Measurements from ENCODE around the gene CHID1. TPM values are rescaled to one million over a fixed set of nuclear protein-coding genes. Genes with fewer than 3 reads are reported as not detected.

Gene CHID1
- total and polyA plus RNA-seq, 2 donors = 17.8 to 35.7 TPM

DNA sequence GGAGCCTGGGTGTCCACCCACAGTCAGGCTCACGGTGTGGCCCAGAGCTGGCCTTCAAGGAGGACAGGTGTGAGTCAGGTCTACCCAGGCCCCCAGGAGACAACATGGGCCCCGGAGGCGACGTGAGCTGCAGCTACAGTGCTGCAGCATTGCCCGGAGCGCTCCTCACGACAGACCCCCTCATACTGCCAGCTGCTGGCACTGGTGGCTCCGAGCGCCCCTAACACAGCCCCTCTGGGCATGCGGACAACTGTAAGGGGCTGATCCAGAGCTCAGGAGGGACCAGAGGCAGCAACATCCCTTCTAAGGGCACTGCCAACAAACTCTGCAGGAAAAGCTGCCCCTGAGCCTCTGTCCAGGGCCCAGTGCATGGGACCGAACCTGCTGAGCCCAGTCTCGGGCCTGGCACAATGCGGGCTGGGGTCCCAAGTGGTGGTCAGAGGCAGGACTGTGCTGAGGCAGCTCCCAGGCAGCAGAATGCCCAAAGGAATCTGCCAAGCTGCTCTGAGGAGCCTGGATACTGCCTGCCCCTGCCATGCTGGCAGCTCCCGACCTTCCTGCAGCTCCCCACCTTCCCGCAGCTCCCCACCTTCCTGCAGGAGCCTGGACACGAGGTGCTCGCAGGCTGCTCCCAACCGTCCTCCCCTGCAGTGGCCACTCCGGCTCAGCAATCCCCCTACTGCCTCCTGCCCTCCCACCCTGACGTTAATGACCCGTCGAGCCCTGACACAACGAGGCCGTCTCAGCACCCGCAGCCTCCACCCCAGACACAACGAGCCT lies 15.1 kb downstream of the CHID1 start:
- DNase-seq (ENCODE audit: low read depth in 6 of 9, low spot score in 9 of 9) = no peak
- H3K4me3 ChIP-seq (ENCODE audit: low read length in 2 of 2) = no peak overlapping the region
- no peaks in the 10 kb centered on the region for H3K9me3 ChIP-seq (ENCODE audit: control insufficient read depth in 2 of 2, insufficient read depth in 1 of 2, low read length in 1 of 2)
- no peaks in the 10 kb centered on the region for H3K27me3 ChIP-seq (ENCODE audit: control insufficient read depth in 2 of 2, insufficient read depth in 1 of 2, low read length in 1 of 2)
- H3K4me1 ChIP-seq (ENCODE audit: control insufficient read depth in 2 of 2, insufficient read depth in 2 of 2, low read length in 2 of 2) = no peaks in the 10 kb centered on the region
- WGBS = 94% methylated on average over 26 of the region's 26 CpGs
- peaks cover 17 to 31% of the 10 kb centered on the region in 2 donors for H3K36me3 ChIP-seq (ENCODE audit: control insufficient read depth in 2 of 2, insufficient read depth in 2 of 2, low read length in 1 of 2)
- no peak overlapping the region for H3K27ac ChIP-seq (ENCODE audit: low read depth in 1 of 2, low read length in 1 of 2)

DNA sequence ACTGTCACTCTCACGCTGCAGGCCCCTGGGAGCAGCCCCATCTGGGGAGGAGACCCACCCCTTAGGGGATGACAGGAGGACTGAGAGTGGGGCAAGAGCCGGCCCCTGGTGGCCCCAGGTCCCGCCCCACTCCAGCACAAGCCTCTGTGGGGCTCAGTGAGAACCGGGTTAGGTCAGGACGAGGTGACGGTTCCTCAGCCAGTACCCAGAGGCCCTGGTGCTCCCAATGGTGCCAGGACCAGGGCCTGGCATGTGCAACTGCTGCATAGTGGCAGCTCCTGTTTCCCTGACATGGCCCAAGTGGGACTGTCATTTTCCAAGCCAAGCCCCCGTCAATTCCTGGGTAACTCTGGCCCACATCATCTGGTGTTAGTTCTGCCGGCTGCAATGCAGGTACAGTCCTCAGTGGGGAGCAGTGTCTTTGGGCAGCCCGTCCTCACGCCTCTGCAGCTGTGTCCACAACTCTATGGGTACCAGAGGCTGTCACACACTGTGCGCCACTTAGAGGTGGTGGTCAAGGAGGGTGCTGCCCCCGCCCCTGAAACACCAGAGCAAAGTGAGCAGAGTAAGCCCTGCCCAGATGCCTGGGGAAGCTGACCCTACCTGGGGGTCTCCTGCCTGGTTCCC lies 15.9 kb downstream of the CHID1 start:
- no peaks in the 10 kb centered on the region for H3K27me3 ChIP-seq (ENCODE audit: control insufficient read depth in 2 of 2, insufficient read depth in 1 of 2, low read length in 1 of 2)
- no peak for DNase-seq (ENCODE audit: low read depth in 6 of 9, low spot score in 9 of 9)
- H3K9me3 ChIP-seq (ENCODE audit: control insufficient read depth in 2 of 2, insufficient read depth in 1 of 2, low read length in 1 of 2) = no peaks in the 10 kb centered on the region
- WGBS = 97% methylated on average over 12 of the region's 12 CpGs
- H3K4me3 ChIP-seq (ENCODE audit: low read length in 2 of 2) = no peak overlapping the region
- no peak overlapping the region for H3K27ac ChIP-seq (ENCODE audit: low read depth in 1 of 2, low read length in 1 of 2)
- H3K36me3 ChIP-seq (ENCODE audit: control insufficient read depth in 2 of 2, insufficient read depth in 2 of 2, low read length in 1 of 2) = peaks cover 11 to 23% of the 10 kb centered on the region in 2 donors
- no peaks in the 10 kb centered on the region for H3K4me1 ChIP-seq (ENCODE audit: control insufficient read depth in 2 of 2, insufficient read depth in 2 of 2, low read length in 2 of 2)

DNA sequence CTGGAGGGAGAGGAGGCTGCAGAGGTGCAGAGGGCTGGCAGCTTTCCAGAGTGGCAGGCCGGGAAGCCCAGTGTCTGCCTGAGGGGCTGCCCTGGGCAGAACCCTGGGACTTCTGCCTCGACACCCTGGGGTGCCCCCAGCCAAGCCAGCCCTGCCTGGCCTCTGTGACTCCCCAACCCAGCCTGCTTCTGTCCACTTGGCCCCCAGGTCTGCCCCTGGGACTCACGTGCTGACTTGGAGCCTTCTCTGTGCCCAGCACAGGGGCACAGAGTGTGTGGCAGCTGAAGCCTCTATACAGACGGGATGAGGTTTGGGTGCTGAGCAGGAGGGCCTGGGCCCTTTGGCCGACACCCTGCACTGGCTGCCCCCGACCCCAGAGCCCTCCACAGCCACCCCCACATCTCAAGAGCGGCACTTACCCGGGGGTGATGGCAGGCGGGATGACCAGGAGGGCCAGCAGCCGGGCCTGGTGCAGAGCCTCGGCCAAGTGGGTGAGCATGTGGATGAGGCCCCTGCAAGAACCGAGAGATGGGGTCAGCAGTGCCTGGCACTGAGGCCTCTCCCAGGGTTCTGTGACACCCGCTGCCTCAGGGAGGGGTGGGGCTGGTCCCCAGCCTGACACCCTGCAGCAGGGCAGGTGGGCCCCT lies 17.5 kb downstream of the CHID1 start:
- Histone ChIP-seq H3K36me3 (ENCODE audit: control insufficient read depth in 2 of 2, insufficient read depth in 2 of 2, low read length in 1 of 2) (peaks cover 2 to 7% of the 10 kb centered on the region in 2 donors), H3K4me1 (ENCODE audit: control insufficient read depth in 2 of 2, insufficient read depth in 2 of 2, low read length in 2 of 2) (no peaks in the 10 kb centered on the region), H3K4me3 (ENCODE audit: low read length in 2 of 2) (no peak overlapping the region), H3K27ac (ENCODE audit: low read depth in 1 of 2, low read length in 1 of 2) (no peak overlapping the region), H3K27me3 (ENCODE audit: control insufficient read depth in 2 of 2, insufficient read depth in 1 of 2, low read length in 1 of 2) (no peaks in the 10 kb centered on the region), H3K9me3 (ENCODE audit: control insufficient read depth in 2 of 2, insufficient read depth in 1 of 2, low read length in 1 of 2) (no peaks in the 10 kb centered on the region)
- no peak for DNase-seq (ENCODE audit: low read depth in 6 of 9, low spot score in 9 of 9)
- WGBS = 96% methylated on average over 13 of the region's 13 CpGs

DNA sequence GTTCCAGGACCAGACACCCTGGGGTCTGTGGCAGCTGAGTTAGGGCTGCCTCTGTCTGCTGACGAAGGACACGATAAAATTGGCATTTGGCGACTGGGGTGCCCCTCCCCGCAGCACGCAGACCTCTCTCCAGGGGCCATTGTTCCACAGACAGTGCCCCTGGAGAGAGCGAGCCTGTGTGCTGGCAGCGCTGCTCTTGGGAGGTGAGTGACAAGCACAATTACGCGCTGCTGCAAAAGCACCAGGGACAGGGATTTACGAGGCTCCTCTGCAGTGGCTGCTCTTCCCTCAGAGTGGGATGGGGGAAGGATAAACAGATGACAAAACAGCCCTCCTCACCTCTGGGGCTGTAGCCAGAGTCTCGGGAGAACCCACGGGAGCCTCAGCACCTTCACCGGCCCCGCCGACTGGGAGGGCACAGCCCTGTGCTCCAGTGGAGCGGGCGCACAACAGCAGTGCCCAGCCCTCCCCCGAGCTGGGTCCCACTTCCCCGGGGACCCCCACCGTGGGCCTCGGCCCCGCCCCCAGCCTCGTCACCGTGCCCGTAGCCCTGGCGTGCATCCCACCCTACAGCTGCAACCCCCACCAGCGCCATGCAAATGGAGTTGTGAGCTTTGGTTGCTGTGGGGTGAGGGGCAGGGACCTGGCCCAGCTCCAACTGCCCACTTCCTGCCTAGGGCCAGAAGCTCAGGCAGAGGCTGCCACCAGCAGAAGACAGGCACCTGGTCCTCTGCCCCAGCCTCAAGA lies 19.6 kb downstream of the CHID1 start:
- Histone ChIP-seq H3K4me1 (ENCODE audit: control insufficient read depth in 2 of 2, insufficient read depth in 2 of 2, low read length in 2 of 2) (no peaks in the 10 kb centered on the region), H3K36me3 (ENCODE audit: control insufficient read depth in 2 of 2, insufficient read depth in 2 of 2, low read length in 1 of 2) (peaks cover 2 to 13% of the 10 kb centered on the region in 2 donors), H3K27me3 (ENCODE audit: control insufficient read depth in 2 of 2, insufficient read depth in 1 of 2, low read length in 1 of 2) (no peaks in the 10 kb centered on the region), H3K27ac (ENCODE audit: low read depth in 1 of 2, low read length in 1 of 2) (no peak overlapping the region), H3K9me3 (ENCODE audit: control insufficient read depth in 2 of 2, insufficient read depth in 1 of 2, low read length in 1 of 2) (no peaks in the 10 kb centered on the region), H3K4me3 (ENCODE audit: low read length in 2 of 2) (no peak overlapping the region)
- no peak for DNase-seq (ENCODE audit: low read depth in 6 of 9, low spot score in 9 of 9)
- WGBS = 94% methylated on average over 27 of the region's 27 CpGs

DNA sequence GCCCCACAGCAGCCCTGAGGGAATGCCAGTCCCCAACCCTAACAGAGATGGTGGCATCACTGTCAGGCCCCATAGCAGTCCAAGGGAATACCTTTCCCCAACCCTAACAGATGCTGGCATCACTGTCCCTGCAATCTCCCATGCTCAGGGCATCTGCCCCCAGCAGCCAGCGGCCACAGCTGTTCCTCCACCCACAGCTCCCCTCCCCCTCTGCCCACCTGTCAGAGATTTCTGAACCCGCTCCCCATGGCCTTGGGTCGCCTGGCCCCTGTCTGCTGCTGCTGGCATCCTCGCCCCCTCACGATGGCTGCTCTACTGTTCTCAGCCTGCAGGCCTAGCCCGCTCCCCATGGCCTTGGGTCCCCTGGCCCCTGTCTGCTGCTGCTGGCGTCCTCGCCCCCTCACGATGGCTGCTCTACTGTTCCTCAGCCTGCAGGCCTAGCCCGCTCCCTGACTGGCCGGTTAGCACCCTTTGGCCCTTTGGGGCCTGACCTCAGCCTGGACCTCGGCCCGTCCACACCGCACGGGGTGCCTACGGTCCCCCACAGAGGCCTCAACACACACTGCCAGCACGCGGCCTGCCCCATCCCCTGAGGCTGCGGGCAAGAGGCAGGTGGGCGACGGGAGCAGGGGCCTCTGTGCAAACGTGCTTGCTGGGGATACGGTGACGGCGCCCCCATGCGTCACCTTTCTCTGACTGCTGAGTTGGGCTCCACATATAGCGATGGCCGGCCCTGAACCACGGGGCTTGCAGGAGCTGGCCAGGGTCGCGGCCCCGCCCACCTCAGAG lies 20.7 kb downstream of the CHID1 start:
- peaks cover 2 to 17% of the 10 kb centered on the region in 2 donors for H3K36me3 ChIP-seq (ENCODE audit: control insufficient read depth in 2 of 2, insufficient read depth in 2 of 2, low read length in 1 of 2)
- WGBS = 96% methylated on average over 32 of the region's 32 CpGs

DNA sequence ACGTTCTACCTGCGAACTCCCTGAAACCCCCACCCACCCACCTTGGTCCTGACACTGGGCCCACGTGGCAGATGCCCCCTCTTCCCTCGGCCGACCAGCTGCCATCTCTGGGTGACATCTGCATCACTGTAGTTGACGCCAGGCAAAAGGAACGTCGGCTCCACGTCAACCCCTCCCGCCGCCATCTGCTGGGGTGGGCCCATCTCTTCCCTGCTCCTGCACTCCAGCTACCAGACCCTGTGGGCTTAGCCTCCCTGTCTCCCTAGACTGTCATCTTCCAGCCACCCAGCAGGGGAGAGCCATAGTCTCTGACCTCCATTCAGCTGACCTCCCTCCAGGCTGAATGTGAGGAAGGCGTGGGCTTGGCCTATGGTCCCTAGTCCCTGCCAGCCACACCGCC lies 21.4 kb downstream of the CHID1 start:
- Histone ChIP-seq H3K36me3 (ENCODE audit: control insufficient read depth in 2 of 2, insufficient read depth in 2 of 2, low read length in 1 of 2) (peaks cover 2 to 17% of the 10 kb centered on the region in 2 donors), H3K27me3 (ENCODE audit: control insufficient read depth in 2 of 2, insufficient read depth in 1 of 2, low read length in 1 of 2) (no peaks in the 10 kb centered on the region), H3K27ac (ENCODE audit: low read depth in 1 of 2, low read length in 1 of 2) (no peak overlapping the region), H3K4me3 (ENCODE audit: low read length in 2 of 2) (no peak overlapping the region), H3K9me3 (ENCODE audit: control insufficient read depth in 2 of 2, insufficient read depth in 1 of 2, low read length in 1 of 2) (no peaks in the 10 kb centered on the region), H3K4me1 (ENCODE audit: control insufficient read depth in 2 of 2, insufficient read depth in 2 of 2, low read length in 2 of 2) (no peaks in the 10 kb centered on the region)
- DNase-seq (ENCODE audit: low read depth in 6 of 9, low spot score in 9 of 9) = no peak
- WGBS = 98% methylated on average over 13 of the region's 13 CpGs

More for the DNA sequence above, 20.7 kb downstream of the CHID1 start:
- H3K27ac ChIP-seq (ENCODE audit: low read depth in 1 of 2, low read length in 1 of 2) = no peak overlapping the region
- no peak overlapping the region for H3K4me3 ChIP-seq (ENCODE audit: low read length in 2 of 2)
- H3K27me3 ChIP-seq (ENCODE audit: control insufficient read depth in 2 of 2, insufficient read depth in 1 of 2, low read length in 1 of 2) = no peaks in the 10 kb centered on the region
- no peak for DNase-seq (ENCODE audit: low read depth in 6 of 9, low spot score in 9 of 9)
- no peaks in the 10 kb centered on the region for H3K4me1 ChIP-seq (ENCODE audit: control insufficient read depth in 2 of 2, insufficient read depth in 2 of 2, low read length in 2 of 2)
- H3K9me3 ChIP-seq (ENCODE audit: control insufficient read depth in 2 of 2, insufficient read depth in 1 of 2, low read length in 1 of 2) = no peaks in the 10 kb centered on the region

DNA sequence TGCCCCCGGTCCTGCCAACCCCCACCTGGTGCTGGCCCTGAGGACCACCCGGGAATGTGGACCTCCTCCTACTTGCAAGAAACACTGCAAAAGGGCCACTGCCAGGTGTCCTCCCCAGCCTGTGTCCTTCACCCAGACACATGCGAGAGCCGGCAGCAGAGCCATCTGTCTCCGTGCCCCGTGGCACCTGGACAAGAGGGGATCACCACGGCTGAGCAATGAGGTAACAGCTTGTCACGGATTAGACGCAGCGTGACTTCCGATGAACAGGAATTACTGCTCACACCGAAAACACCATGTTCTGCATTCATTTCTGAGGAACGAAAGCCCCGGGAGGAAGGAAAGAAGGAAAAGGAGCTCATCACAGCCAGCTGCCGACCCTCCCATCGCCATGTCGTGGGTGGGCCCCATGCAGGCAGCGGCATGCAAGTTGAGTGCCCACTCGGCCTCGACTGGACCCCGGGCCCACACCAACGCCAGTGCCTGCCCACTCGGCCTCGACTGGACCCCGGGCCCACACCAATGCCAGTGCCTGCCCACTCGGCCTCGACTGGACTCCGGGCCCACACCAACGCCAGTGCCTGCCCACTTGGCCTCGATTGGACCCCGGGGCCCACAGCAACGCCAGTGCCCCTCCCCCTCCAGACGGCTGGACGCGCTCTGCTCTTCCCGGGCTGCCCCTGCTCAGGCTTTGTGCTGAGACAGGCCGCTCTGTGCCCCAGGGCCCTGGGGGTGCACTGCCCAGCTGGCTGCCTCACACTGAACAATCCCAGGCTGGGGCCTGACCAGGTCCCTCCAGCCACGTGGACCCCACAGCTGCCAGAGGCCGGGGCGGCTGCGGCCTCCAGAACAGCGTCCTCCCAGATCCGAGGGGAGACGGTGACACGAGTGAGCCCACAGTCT lies 22.0 kb downstream of the CHID1 start:
- no peak for DNase-seq (ENCODE audit: low read depth in 6 of 9, low spot score in 9 of 9)
- WGBS = 95% methylated on average over 45 of the region's 45 CpGs
- H3K4me1 ChIP-seq (ENCODE audit: control insufficient read depth in 2 of 2, insufficient read depth in 2 of 2, low read length in 2 of 2) = no peaks in the 10 kb centered on the region
- H3K27me3 ChIP-seq (ENCODE audit: control insufficient read depth in 2 of 2, insufficient read depth in 1 of 2, low read length in 1 of 2) = no peaks in the 10 kb centered on the region
- peaks cover 2 to 23% of the 10 kb centered on the region in 2 donors for H3K36me3 ChIP-seq (ENCODE audit: control insufficient read depth in 2 of 2, insufficient read depth in 2 of 2, low read length in 1 of 2)
- no peak overlapping the region for H3K27ac ChIP-seq (ENCODE audit: low read depth in 1 of 2, low read length in 1 of 2)
- H3K9me3 ChIP-seq (ENCODE audit: control insufficient read depth in 2 of 2, insufficient read depth in 1 of 2, low read length in 1 of 2) = no peaks in the 10 kb centered on the region
- H3K4me3 ChIP-seq (ENCODE audit: low read length in 2 of 2) = no peak overlapping the region

DNA sequence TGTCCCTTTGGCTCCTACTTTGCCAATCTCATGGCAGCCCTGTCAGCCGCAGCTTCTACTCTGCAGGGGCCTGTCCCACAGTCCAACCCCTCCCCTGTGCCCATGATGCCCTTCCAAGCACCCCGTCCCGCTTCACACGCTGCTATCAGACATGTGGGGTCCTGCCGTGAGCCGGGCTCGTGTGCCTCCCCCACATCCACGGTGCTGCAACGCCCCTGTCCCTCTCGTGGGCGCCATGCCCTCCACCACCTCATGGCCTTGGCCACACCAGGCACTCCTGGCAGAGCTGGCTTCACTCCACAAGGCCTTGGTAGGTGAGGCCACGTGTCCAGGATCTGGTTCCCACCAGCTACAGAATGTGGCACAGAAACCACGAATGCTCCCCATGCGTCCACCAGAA lies 23.0 kb downstream of the CHID1 start:
- Histone ChIP-seq H3K27me3 (ENCODE audit: control insufficient read depth in 2 of 2, insufficient read depth in 1 of 2, low read length in 1 of 2) (no peaks in the 10 kb centered on the region), H3K27ac (ENCODE audit: low read depth in 1 of 2, low read length in 1 of 2) (no peak overlapping the region), H3K4me3 (ENCODE audit: low read length in 2 of 2) (no peak overlapping the region), H3K36me3 (ENCODE audit: control insufficient read depth in 2 of 2, insufficient read depth in 2 of 2, low read length in 1 of 2) (peaks cover 4 to 29% of the 10 kb centered on the region in 2 donors), H3K9me3 (ENCODE audit: control insufficient read depth in 2 of 2, insufficient read depth in 1 of 2, low read length in 1 of 2) (no peaks in the 10 kb centered on the region), H3K4me1 (ENCODE audit: control insufficient read depth in 2 of 2, insufficient read depth in 2 of 2, low read length in 2 of 2) (no peaks in the 10 kb centered on the region)
- DNase-seq (ENCODE audit: low read depth in 6 of 9, low spot score in 9 of 9) = no peak
- 98% methylated on average over 14 of the region's 14 CpGs for WGBS
